ENCODE measurements around the gene KIF16B.

DNA sequence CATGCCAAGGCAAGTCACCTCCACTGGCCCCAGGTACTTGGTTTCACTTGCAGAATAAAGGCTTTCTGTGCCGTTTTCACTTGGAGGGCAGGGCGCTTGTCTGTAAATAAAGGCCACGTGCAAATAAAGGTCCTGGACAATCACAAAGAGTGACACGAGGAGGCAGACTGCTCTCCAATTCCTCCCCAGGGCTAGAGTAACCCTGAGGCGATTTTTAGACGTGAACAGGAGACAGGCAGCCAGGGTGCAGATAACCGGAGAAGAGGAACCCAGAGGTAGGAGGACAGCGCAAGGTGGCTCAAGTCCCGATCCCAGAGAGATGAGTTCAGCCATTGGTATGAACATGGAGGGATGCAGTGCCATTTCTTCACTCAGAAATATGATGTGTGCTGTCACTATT, 327.4 kb downstream of the KIF16B start:
- TF ChIP-seq GATA2 (IDR thresholded peaks at IDR 0.05; ENCODE audit: low read depth, low read length) (no peak), GATA3 (IDR thresholded peaks at IDR 0.05; ENCODE audit: low read depth, low read length) (no peak)
